M059J (cell line): ENCODE results near the gene ATG4D. TPM values are rescaled to one million over a fixed set of nuclear protein-coding genes. Genes with fewer than 3 reads are reported as not detected.
"Not testable (repeated sequence)": the region's sequence is repeated elsewhere in the genome, so short reads cannot be mapped to it uniquely, and the experiment has no call there.

Experiments
- DNase-seq: peaks from one replicate; pipeline ENCODE4 v3.0.0-alpha.2; 2012; ENCODE audit warnings: low read depth
- total RNA-seq: library from RNA; depleted of rRNA; stranded (reverse); fragments of >200 nt; shearing (Covaris generic); gene quantifications from 2 replicates; pipeline ENCODE4 v1.2.3, GENCODE V29; 2014

ATG4D gene
- total RNA-seq, 1 experiment from 2014 or later: 40.1 TPM

DNA sequence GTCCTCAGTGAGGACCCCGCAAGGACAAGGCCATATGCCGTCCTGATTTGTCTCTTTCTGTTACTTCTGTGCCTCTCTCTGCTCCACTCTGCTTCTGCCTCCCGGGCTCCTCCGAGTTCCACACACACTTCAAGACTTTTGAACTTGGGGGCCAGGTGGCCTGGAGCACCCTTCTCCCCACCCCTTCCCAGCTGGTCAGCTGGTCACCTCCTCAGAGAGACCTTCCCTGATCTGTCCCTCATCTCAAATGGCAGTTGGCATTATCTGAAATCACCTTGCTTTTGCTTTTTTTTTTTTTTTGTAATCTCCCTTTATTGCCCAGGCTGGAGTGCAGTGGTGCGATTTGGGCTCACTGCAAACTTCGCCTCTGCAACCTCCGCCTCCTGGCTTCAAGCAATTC, 24.3 kb upstream of the ATG4D start:
- no peak for DNase-seq

DNA sequence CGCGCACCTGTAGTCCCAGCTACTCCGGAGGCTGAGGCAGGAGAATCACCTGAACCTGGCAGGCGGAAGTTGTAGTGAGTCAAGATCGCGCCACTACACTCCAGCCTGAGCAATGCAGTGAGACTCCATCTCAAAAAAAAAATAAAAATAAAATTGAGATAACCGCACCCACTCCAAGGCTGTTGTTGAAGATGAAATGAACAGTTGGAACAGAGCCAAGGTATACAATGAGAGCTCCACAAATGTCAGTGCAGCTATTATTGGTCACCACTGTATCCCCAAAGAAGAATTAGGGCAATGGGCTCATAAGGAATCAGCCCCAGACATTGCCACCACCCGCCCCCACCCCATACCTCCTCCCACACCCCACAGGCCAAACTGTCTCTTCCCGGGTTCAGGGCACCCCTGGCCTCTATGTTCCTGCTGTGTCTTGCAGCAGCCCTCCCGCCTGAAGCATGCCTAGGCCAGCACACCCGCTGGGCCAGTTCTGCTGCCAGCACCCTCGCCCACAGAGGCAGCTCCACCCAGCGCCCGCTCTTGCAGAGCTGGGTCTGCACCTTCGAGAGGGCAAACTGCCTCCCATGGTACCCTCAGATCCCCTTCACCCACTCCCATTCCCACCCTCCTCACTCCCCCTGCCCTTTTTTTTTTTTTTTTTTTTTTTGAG, 22.9 kb upstream of the ATG4D start:
- no peak for DNase-seq

DNA sequence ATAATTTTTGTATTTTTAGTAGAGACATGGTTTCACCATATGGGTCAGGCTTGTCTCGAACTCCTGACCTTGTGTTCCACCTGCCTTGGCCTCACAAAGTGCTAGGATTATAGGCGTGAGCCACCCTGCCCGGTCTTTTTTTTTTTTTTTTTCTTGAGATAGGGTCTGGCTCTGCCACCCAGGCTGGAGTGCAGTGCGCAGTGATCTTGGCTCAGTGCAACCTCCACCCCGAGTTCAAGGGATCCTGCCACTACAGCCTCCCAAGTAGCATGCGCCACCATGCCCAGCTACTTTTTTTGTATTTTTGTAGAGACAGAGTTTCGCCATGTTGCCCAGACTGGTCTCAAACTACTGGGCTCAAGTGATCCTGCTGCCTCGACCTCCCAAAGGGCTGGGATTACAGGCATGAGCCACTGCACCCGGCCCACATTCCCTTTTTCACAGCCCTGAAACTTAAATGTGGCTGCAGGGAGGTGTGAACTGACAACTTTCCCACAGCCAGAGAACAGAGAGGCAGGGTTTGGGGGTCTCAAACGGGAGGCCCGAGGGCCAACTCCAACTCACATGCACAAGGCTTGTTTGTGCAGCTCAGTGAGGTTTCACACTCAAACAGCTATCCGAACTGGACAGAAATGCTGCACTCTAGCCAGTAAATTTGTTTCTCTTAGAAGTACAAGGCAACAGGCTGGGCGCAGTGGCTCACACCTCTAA, 22.1 kb upstream of the ATG4D start:
- no peak for DNase-seq

DNA sequence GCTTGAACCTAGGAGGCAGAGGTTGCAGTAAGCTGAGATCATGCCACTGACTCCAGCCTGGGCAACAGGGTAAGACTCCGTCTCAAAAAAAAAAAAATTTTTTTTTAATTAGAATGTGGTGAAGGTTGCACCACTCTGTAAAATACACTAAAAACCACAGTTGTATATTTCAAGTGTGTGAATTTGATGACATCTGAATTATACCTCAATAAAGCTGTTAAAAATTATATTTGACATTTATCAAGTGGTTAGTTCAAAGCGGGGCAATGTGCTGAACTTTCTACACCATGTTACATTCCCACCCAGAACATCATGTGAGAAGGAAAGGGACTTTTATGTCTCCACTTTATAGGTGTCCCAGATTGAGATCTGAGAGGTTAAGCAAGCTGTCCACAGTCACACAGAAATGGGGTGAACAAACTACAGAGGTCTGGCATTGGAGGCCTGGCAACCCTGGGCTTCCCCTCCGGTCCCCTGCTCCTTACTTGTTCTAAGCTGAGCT, 20.5 kb upstream of the ATG4D start:
- DNase-seq: no peak

DNA sequence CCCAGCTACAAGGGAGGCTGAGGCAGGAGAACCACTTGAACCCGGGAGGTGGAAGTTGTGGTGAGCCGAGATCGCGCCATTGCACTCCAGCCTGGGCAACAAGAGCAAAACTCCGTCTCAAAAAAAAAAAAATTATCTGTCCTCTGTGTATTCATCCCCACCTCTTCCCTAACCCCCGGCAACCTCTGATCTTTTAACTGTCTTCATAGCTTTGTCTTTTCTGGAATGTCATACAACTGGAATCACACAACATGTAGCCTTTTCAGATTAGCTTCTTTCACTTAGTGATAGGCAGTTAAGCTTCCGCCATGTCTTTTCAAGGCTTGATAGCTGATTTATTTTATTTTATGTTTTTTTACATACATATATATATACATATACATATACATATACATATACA, 18.1 kb upstream of the ATG4D start:
- no peak for DNase-seq

DNA sequence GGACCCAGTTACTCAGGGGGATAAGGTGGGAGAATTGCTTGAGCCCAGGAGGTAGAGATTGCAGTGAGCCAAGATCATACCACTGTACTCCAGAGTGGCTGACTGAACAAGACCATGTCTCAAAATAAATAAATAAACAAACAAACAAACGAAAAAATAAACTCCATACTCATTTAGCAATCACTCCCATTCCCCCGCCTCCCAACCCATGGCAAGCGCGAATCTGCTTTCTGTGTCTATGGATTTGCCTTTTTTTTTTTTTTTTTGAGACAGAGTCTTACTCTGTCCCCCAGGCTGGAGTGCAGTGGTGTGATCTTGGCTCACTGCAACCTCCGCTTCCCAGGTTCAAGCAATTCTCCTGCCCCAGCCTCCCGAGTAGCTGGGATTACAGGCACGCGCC, 16.8 kb upstream of the ATG4D start:
- DNase-seq: not testable (repeated sequence)

DNA sequence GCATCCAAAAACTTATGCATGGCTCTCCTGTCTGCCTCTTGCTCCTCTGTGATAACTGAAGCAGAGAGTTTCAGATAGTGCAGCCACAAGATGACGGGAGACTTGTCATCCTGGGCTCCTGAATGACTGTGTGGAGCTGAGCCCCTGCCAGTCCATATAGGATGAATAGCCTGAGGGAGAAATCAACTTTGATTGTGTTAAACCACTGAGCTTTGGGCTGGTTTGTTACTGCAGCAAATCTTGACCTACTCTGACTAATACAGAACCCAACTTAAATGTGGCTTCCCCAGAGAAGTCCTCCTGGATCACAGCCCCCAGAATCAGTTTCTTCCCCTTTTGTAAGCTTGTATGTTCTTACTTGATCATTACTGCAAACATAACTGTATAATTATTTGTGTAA, 11.2 kb upstream of the ATG4D start:
- no peak for DNase-seq

DNA sequence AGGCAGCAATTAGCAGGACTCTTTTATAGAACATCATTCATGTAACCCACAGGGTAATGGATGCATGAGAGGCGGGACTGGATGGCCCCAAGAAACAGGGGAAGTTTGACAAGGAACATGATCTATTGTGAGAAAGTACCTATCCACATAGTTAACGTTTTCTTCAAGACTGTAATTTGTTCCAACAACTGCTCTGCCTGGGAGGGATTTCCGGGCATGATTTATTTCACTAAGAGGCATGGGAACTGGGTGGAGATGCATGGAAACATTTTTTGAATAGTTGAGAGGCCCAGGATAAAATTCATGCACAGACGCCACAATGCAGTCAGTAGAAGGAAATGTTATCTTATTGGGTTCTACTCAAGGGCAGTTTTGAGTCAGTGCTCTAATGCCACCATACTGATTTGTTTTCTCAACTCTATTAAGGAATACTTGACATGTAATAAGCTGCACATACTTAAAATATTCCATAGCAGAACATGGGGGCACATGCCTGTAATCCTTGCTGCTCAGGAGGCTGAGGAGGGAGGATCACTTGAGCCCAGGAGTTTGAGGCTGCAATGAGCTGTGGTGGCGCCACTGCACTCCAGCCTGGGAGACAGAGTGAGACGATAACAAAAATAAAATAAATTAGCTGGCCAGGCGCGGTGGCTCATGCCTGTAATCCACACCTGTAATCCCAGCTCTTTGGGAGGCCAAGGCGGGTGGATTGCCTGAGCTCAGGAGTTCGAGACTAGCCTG, 9.9 kb upstream of the ATG4D start:
- peak; percentile 69 for DNase-seq

DNA sequence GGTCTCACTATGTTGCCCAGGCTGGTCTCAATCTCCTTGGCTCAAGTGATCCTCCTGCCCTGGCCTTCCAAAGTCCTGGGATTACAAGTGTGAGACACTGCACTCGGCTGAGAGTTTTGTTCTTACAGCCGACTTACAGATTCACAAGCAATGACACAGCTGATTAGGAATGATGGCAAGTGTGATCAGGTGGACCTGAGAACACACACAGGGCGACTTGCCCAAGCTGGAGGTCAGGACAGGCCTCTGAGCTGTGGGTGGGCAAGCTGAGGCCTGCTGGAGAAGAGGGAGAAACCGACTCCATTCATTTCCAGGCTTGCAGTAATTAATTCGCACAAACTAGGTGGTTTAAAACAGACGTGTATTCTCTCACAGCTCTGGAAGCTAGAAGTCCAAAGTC, 8.1 kb upstream of the ATG4D start:
- no peak for DNase-seq

DNA sequence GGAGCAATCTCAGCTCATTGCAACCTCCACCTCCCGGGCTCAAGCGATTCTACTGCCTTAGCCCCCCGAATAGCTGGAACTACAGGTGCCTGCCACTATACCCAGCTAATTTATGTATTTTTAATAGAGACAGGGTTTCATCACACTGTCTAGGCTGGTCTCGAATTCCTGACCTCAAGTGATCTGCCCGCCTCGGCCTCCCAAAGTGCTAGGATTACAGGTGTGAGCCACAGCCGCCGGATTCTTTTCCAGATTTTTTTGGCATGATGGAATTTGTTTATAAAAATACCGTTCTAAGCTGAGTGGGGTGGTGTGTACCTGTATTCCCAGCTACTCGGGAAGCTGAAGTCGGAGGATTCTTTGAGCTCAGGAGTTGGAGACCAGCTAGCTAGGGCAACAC, 6.0 kb upstream of the ATG4D start:
- no peak for DNase-seq

DNA sequence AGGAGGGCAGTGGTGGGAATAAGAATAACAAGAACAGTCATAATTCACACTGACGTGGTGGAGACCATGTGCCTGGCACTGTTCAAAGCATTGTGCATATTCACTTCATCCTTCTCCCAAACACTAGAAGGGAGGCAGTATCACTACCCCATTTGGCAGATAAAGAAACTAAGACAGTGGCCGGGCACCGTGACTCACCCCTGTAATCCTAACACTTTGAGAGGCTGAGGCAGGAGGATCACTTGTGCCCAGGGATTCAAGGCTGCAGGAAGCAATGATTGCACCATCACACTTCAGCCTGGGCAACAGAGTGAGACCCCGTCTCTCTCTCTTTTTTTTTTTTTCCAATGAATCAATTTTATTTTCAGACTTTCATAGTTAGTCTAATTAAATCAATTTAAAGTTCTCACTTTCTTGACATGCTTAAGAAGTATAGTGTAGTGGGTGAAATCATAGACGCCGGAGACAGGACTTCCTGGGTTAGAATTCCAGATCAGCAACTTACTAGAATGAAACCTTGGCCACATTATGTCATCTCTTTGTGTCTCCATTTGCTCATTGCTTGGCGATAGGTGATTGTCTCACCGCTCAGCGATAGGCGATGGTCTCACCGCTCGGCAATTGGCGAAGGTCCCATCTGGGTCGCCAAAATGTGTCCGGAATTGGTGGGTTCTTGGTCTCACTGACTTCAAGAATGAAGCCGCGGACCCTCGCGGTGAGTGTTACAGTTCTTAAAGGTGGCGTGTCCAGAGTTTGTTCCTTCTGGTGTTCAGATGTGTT, 5.3 kb upstream of the ATG4D start:
- no peak for DNase-seq

DNA sequence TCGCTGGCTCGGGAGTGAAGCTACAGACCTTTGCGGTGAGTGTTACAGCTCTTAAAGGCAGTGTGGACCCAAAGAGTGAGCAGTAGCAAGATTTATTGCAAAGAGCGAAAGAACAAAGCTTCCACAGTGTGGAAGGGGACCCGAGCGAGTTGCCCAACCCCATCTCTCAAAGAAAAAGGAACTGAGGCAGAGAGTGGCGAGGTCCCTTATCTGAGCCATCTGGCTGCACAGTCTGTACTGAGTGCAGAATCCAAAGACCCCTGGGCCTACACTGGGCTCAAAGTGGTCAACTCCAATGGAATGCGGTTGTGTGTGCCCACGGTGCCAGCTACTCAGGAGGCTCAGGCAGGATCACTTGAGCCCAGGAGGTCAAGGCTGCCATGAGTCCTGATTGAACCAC, 4.7 kb upstream of the ATG4D start:
- DNase-seq: not testable (repeated sequence)

DNA sequence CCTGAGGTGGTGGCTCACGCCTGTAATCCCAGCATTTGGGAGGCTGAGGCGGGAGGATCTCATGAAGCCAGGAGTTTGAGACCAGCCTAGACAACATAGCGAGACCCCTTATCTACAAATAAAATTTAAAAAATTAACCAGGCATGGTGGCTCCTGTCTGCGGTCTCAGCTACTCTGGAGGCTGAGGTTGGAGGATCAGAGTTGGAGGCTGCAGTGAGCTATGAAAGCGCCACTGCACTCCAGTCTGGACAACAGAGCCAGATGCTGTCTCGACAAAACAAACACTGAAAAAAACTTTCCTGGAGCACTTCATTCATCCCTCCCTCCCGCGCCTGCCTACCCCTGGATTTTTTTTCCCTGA, 665 bp upstream of the ATG4D start:
- no peak for DNase-seq

DNA sequence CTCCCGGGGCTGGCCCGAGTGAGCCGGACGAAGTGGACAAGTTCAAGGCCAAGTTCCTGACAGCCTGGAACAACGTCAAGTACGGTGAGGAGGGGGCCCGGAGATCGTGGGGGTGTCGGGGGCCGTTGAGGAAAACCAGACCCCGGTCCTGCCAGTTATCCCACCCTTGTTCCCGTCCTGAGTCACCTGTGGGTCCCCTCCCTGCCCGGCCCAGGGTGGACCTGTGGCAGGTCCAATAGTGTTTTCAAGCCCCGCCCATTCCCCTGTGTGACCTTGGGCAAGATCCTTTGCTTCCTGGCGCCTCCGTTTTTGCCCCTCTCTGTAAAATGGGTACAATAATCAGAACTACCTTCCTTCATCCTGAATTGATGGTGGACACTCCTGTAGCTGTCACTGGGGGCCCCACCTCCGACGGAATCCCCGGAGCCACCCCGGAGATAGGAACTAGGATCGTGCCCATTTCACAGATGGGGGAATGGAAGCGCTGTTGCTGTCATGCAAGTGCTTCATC, 593 bp downstream of the ATG4D start:
- DNase-seq: no peak

DNA sequence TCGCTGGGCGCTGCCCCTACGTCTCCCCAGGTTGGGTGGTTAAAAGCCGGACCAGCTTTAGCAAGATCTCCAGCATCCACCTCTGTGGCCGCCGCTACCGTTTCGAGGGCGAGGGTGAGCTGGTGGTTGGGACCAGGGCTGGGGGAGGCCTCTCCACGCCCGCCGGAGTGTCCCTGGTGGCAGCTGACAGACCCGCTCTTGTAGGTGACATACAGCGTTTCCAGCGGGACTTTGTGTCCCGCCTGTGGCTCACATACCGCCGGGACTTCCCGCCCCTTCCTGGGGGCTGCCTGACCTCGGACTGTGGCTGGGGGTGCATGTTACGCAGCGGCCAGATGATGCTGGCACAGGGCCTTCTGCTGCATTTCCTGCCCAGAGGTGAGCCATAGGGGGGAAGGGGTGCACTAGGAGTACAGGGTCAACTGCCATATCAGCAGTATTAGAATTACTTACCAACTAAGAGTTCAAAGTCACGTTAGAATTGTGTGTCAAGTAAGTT, 1.1 kb downstream of the ATG4D start:
- DNase-seq: no peak

DNA sequence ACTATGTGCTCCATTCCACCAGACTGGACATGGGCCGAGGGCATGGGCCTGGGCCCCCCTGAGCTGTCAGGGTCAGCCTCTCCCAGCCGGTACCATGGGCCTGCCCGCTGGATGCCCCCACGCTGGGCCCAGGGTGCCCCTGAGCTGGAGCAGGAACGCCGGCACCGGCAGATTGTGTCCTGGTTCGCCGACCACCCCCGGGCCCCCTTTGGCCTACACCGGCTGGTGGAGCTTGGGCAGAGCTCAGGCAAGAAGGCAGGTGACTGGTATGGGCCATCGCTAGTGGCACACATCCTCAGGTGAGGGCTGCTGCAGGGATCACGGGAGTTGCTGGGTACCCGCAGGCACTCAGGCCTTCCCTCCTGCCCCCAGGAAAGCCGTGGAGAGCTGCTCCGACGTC, 3.1 kb downstream of the ATG4D start:
- DNase-seq: no peak

DNA sequence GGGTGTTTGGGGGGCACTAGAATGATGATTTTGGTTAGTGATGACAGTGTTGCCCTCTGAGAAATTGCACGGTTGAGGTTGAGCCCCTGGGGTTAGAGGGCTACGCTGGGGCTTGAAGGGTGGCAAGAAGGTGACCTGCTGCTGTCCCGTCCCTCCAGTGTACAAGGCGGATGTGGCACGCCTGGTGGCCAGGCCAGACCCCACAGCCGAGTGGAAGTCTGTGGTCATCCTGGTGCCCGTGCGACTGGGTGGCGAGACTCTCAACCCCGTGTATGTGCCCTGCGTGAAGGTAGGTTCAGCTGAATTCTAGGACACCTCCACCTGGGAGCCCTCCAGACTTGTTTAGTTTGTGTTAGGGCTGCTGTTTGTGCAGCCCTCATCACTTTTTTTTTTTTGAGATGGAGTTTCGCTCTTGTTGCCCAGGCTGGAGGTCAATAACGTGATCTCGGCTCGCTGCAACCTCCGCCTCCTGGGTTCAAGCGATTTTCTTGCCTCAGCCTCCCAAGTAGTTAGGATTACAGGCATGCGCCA, 5.1 kb downstream of the ATG4D start:
- no peak for DNase-seq

DNA sequence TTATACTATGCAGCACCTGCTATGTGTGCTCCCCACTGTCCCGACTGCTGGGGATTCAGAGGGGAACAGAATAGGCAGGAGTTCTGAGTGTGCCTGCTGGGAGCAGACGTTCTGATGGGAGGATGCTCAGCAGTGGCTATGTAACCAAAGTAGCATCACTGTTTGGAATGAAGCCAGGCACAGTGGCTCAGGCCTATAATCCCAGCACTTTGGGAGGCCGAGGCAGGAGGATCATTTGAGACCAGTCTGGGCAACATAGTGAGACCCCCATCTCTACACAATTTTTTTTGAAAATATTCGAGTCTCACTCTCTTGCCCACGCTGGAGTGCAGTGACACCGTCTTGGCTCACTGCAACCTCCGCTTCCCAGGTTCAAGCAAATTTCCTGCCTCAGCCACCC, 6.0 kb downstream of the ATG4D start:
- no peak for DNase-seq

DNA sequence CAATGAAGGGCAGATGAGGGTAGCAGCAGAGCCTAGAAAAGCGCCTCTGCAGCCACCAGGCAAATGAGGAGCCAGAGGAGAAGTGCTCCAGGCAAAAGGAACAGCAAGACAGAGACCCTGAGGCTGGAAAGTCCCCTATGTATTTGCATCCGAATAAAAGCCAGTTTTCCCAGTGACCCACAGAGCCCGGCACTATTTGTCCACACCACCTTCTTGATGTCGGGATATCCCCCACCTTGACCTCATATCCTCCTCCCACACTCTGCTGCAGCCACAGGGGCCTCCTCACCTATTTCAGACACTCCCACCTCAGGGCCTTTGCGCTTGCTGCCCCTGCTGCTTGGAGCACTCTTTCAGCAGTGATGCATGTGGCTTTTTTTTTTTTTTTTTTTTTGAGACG, 6.6 kb downstream of the ATG4D start:
- no peak for DNase-seq

DNA sequence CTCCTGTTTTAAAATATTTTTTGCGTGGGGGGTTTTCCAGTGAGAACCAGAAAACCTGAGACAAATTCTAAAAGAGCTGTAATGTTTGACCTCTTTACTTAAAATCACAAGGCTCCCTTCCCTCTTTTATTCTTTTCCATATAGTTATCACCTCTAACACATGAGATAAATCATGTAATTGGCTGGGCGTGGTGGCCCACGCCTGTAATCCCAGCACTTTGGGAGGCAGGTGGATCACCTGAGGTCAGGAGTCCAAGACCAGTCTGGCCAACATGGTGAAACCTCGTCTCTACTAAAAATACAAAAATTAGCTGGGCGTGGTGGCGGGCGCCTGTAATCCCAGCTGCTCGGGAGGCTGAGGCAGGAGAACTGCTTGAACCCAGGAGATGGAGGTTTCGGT, 7.3 kb downstream of the ATG4D start:
- not testable (repeated sequence) for DNase-seq

DNA sequence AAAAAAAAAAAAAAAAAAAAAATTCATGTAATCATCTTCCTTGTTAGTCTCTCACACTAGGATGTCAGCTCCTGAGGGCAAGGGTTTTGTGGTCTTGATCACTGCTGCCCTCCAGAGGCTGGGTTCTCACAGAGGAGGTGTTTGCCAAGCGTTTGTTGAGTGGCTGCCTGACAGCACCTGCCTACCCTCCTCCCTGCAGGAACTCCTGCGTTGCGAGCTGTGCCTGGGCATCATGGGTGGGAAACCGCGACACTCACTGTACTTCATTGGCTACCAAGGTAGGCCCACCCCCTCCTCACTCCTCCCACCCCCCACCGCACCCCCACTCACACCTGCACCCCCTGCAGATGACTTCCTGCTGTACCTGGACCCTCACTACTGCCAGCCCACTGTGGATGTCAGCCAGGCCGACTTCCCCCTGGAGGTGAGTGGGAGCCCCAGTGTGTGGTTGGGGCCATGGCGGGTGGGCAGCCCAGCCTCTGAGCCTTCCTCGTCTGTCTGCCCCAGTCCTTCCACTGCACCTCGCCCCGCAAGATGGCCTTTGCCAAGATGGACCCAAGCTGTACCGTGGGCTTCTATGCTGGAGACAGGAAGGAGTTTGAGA, 8.1 kb downstream of the ATG4D start:
- peak; percentile 57 for DNase-seq
